Upper lobe of right lung (tissue), 1 donor: Measurements from ENCODE around the gene PTPN12. TPM values are rescaled to one million over a fixed set of nuclear protein-coding genes. Genes with fewer than 3 reads are reported as not detected.
A peak's percentile ranks its signal among the peaks of the same experiment; 100 is the strongest.

Experiments
- ATAC-seq: fragments of 200-7000 bp; cut with Tn5 transposase; one replicate; pipeline ENCODE4 v1.9.1; 2020; ENCODE audit warnings: mild to moderate bottlenecking, moderate library complexity
- DNase-seq: peaks from one replicate; pipeline ENCODE4 v3.0.0-alpha.2; 2020
- H3K27ac ChIP-seq: fragments of 200-600 bp; one replicate; pipeline ENCODE4 v1.8.0; 2022
- H3K27me3 ChIP-seq: fragments of 200-600 bp; one replicate; pipeline ENCODE4 v1.8.0; 2022; ENCODE audit warnings: mild to moderate bottlenecking
- H3K36me3 ChIP-seq: fragments of 200-600 bp; one replicate; pipeline ENCODE4 v1.8.0; 2022
- H3K4me1 ChIP-seq: fragments of 200-600 bp; one replicate; pipeline ENCODE4 v1.8.0; 2022
- H3K4me3 ChIP-seq: fragments of 200-600 bp; one replicate; pipeline ENCODE4 v1.8.0; 2022; ENCODE audit warnings: mild to moderate bottlenecking
- H3K9me3 ChIP-seq: fragments of 200-600 bp; one replicate; pipeline ENCODE4 v1.8.0; 2022
- CTCF ChIP-seq: fragments of 200-600 bp; IDR thresholded peaks from one replicate; pipeline ENCODE4 v1.8.0; 2022; ENCODE audit warnings: antibody characterized with exemption
- intact Hi-C: fragments of 100-400 bp; cut with DNase I; formaldehyde crosslinking; loops from one replicate; pipeline ENCODE4 v1.11.0; 2022
- total RNA-seq: library from RNA; stranded (reverse); fragmentation: NEBNext Ultra II Directional; extraction: Animal tissue kit (Norgen Biotek cat#: 25700); gene quantifications from one replicate; pipeline ENCODE4 v1.2.1, GENCODE V29; 2021
- donor health status: DM: no; HTN: yes; CAD: no; lungs with severe emphysema.

The PTPN12 gene
- total RNA-seq, 1 donor from 2014 or later, result 149 TPM

- no peaks in the 10 kb centered on the region for H3K9me3 ChIP-seq
- peaks cover 9% of the 10 kb centered on the region for H3K4me1 ChIP-seq
- DNase-seq (no peak), ATAC-seq (peak; percentile 48)
- H3K27ac ChIP-seq, result no peak overlapping the region
- no peak overlapping the region for H3K4me3 ChIP-seq
- H3K27me3 ChIP-seq, result no peaks in the 10 kb centered on the region
- H3K36me3 ChIP-seq, result peaks cover 36% of the 10 kb centered on the region
- TF ChIP-seq CTCF, result no peak
- intact Hi-C loops, result no loop called here
Observed at GRCh38 chr7:77653572-77653971, 116.5 kb downstream of the PTPN12 start.

GRCh38 chr7:77655356-77655755 lies 118.3 kb downstream of the PTPN12 start:
- Histone ChIP-seq H3K4me1 (peaks cover under 1% of the 10 kb centered on the region), H3K36me3 (peaks cover 46% of the 10 kb centered on the region), H3K4me3 (no peak overlapping the region), H3K9me3 (no peaks in the 10 kb centered on the region), H3K27me3 (no peaks in the 10 kb centered on the region), H3K27ac (no peak overlapping the region)
- DNase-seq (no peak), ATAC-seq (no peak)
- TF ChIP-seq CTCF, result no peak
- intact Hi-C loops, result no loop called here

DNA sequence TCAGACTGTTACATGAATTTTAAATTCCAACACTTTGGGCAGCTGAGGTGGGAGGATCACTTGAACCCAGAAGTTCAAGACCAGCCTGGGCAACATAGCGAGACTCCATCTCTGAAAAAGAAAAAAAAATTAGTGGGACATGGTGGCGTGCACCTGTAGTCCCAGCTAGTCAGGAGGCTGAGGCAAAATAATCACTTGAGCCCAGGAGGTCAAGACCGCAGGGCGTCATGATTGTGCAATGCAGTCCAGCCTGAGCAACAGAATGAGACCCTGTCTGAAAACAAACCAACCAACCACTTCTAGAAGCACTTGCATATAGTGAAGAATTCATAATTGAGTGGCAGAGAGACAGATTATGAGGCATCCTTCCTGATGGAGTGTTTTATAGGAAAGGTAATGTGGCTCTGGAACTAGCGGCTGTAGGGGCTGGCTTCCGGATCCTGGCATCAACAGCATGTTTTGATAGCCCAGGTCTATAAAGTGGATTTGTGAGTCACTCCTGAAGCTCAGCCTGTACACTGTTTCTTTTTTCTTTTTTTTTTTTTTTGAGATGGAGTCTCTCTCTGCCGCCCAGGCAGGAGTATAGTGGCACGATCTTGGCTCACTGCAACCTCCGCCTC lies 118.9 kb downstream of the PTPN12 start:
- TF ChIP-seq CTCF, result no peak
- H3K4me1 ChIP-seq, result no peaks in the 10 kb centered on the region
- intact Hi-C loops, result no loop called here
- no peak overlapping the region for H3K4me3 ChIP-seq
- H3K9me3 ChIP-seq, result no peaks in the 10 kb centered on the region
- peaks cover 49% of the 10 kb centered on the region for H3K36me3 ChIP-seq
- DNase-seq (no peak), ATAC-seq (peak; percentile 25)
- no peak overlapping the region for H3K27ac ChIP-seq
- no peaks in the 10 kb centered on the region for H3K27me3 ChIP-seq

DNA sequence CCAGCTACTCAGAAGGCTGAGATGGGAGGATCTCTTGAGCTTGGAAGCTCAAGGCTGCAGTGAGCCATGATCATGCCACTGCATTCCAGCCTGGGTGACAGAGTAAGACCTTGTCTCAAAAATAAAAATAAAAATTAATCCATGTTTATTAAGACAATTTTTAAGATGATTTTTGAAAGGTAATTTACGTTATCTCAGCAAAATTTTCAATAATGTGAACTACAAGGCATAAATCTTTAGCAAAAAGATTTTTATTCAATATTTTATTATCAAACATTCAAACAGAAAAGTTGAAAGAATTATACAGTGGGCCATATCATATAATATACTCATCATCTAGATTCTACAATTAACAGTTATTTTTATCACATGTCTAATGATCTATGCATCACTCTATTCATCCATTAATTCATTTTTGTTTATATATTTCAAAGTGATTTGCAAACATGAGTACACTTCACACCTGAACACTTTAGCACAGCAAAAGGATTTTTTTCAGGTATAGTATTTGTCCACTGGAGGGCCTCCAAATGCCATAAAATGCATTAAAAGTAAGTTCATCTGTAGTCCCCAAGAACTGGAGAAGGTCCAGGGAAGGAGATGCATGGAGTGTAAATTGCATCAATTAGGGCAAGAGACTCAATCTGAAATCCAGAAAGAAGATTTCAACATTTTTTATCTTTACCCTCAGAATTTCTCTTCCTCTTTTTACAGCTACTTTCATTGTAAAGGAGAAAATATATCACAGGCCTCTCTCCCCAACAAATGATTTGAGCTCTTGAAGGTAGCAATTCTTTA lies 120.5 kb downstream of the PTPN12 start:
- TF ChIP-seq CTCF, result peak; percentile 54
- ATAC-seq (peak; percentile 72), DNase-seq (no peak)
- Histone ChIP-seq H3K4me3 (no peak overlapping the region), H3K36me3 (peaks cover 49% of the 10 kb centered on the region), H3K9me3 (no peaks in the 10 kb centered on the region), H3K27me3 (no peaks in the 10 kb centered on the region), H3K27ac (no peak overlapping the region), H3K4me1 (no peaks in the 10 kb centered on the region)
- intact Hi-C loops, result no loop called here

DNA sequence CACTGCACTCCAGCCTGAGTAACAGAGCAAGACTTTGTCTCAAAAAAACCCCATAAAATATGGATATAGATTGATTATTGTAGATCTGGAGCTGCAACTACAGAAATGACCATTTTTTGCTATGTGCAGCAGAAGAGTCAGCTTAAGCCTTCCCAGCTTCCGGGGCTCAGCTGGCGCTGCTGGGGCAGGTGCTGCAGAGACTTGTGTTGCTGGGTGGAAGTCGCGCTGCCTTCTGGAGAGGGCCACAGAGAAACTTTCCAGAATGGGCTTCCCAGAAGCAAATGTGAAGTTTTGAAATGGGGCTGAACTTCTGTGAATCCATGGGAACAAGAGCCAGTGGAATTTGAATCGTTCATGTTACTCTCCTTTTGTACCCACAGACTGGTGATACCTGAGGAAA lies 121.8 kb downstream of the PTPN12 start:
- Histone ChIP-seq H3K27me3 (no peaks in the 10 kb centered on the region), H3K9me3 (no peaks in the 10 kb centered on the region), H3K36me3 (peaks cover 45% of the 10 kb centered on the region), H3K27ac (no peak overlapping the region), H3K4me3 (no peak overlapping the region), H3K4me1 (no peaks in the 10 kb centered on the region)
- TF ChIP-seq CTCF, result no peak
- intact Hi-C loops, result no loop called here
- ATAC-seq (no peak), DNase-seq (no peak)
